Kasumi-1 (cell line): ENCODE measurements around the gene AGT.
"Not testable (repeated sequence)": the region's sequence is repeated elsewhere in the genome, so short reads cannot be mapped to it uniquely, and the experiment has no call there.

Experiments
- DNase-seq, 2 experiments: peaks; one replicate each; lab custom pipeline; 2025; lab: John Stamatoyannopoulos, UW

AGT gene

DNA sequence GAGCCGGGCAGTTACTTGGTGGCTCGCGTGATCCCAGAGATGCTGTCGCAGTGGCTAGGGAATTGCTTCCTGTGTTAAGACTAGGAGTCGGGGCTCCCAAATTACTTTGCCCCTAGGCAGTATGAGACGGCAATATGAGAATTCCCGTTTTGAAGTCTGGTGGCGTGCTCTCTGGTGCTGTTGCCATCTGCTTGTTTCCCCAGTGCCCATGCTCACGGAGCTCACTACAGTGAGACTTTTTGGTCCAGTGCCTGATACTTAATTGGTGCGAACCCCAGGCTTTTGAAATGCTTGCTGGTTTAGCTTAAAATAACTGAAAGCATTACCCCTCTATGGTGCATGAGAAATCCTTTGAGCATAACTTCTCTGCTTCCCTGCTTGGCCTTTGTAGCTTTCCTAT lies 22.3 kb downstream of the AGT start:
- DNase-seq, result no peak

GRCh38 chr1:230690101-230690500 lies 23.8 kb downstream of the AGT start:
- no peak for DNase-seq

DNA sequence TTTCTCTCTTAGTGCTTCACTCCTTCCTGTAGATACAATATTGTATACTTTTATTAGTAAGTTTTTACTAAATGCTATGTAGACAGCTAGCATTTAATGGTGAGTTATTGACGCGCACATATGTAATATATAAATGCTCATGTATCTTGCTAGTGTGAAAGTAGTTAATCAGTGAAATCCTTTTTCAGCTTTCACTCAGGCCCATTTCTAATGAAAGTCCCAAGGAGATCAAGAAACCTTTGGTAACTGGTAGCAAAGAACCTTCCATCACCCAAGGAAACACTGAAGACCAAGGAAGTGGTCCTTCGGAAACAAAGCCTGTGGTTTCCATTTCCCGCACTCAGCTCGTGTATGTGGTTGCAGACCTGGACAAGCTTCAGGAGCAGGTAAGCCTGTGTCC lies 27.2 kb downstream of the AGT start:
- no peak for DNase-seq

DNA sequence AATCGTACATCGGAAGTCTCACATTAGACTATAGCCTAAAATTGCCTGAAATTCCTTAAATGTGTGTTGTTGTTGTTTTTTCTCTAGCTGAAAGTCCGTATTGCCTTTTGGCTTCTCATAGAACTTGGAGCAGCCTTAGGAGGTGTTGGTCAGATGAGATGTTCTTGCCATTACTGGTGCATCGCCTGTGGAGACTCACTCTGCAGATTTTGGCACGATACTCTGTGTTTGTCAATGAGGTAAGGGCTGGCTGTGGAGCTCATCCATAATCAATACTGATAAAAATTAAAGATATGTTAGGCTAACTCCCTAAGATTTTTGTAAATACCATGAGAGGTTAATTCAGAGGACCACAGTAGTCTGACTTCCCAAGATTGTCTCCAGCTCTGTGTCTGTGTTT lies 28.9 kb downstream of the AGT start:
- no peak for DNase-seq

- no peak for DNase-seq
These were observed 29.8 kb downstream of the AGT start for GRCh38 chr1:230684146-230684545.

- no peak for DNase-seq
These were observed 30.9 kb downstream of the AGT start for GRCh38 chr1:230682882-230683610.

- no peak for DNase-seq
These were observed 31.6 kb downstream of the AGT start for GRCh38 chr1:230682274-230682673.

GRCh38 chr1:230681599-230681998 lies 32.3 kb downstream of the AGT start:
- peak; percentile 65 to 72 for DNase-seq

DNA sequence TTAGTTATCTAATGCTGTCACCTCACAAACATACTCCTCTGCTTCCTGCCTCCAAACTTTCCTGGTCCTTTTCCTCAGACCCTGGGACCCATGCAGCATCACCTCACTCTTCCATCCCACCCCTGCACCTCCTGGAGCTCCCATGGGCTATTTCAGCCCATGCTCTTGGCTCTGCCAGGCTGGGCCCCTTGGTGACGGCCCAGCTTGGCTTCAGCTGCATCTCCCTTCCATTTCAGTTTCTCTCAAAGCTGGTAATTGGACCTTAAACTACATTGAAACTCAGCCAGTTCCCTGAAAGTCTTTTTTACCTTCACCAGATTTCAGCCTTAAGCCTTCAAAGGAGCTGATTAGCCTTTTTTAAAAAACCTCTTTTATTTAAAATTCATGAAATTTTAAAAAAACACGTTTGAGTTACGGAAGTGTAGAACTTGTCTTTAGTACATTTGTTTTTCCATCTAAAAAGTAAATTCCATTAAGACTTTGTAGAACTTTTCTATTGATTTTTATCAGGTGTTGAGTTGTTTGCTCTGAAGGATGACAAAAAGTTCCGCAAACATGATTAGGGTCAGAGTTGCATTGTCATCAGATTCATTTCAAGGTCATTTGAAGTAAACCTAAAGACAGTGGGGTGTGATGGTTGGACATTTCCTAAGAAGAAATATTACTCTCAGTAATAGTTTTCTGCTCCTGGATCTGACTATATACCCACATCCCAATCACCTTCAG lies 33.5 kb downstream of the AGT start:
- DNase-seq, result no peak

DNA sequence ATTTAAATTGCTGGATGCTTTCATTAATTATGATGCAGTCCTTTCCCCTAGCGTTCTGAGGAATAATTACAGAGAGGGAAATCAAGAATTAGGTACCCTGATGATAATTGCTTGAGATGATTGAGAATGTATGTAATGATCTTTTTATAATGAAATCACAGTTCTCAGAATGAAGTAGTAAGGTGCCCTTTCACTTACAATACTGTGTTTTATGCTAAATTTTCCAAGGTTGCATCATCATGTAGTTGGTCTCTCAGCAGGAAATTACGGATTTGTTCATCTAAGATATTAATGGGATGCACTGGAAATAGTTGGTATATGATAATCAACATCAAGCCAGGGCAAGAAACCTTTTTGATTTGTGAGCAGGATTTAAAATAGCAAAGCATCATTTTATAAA lies 34.1 kb downstream of the AGT start:
- DNase-seq, result no peak

- no peak for DNase-seq
These were observed 34.7 kb downstream of the AGT start for GRCh38 chr1:230679192-230679591.

- DNase-seq, result no peak
These were observed 36.7 kb downstream of the AGT start for GRCh38 chr1:230677200-230677599.

GRCh38 chr1:230674581-230674980 lies 39.3 kb downstream of the AGT start:
- DNase-seq, result no peak

GRCh38 chr1:230669543-230669942 lies 44.4 kb downstream of the AGT start:
- DNase-seq, result no peak

DNA sequence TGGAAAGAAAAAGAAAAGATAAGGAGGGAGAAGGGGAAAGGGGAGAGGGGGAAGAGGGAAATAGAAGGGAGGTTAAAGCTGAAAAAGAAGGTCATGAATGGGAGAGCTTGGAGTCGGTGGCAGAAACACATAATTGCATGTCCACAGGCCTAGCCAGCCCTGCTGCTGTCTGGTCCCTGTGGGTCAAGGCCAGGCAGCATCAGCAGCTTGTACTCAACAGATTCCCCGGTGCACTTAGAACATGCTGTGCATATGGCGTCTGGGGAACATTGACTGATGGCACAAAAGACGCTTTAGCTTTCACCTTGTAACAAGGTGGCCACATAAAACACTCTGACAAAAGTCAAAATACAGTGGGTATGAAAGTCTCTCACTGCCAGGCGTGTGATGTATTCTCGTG lies 45.7 kb downstream of the AGT start:
- DNase-seq, result no peak

DNA sequence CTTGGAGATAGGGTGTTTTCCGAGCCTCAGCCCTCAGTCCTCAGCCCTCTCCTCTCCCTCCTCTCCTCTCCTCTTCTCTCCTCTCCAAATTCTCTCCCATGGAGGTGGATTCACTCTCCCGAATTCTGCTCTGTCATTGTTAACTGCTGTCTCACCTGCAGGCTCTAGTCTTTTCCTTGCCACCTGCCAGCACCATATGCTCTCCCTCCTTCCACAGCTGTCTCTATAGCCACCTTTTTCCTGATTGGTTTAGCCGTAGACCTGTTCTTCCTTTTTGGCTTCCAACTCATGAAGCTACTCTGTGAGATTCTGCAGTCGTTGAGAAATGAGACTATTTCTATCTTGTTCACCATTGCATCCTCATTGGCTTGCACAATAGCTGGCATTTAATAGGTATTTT lies 51.9 kb downstream of the AGT start:
- no peak for DNase-seq

- DNase-seq, result no peak
These were observed 55.2 kb downstream of the AGT start for GRCh38 chr1:230658691-230659090.

GRCh38 chr1:230658103-230658502 lies 55.8 kb downstream of the AGT start:
- not testable (repeated sequence) for DNase-seq

DNA sequence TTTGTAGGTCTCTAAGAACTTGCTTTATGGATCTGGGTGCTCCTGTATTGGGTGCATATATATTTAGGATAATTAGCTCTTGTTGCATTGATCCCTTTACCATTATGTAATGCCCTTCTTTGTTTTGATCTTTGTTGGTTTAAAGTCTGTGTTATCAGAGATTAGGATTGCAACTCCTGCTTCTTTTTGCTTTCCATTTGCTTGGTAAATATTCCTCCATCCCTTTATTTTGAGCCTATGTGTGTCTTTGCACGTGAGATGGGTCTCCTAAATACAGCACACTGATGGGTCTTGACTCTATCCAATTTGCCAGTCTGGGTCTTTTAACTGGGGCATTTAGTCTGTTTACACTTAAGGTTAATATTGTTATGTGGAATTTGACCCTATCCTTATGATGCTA lies 57.2 kb downstream of the AGT start:
- not testable (repeated sequence) for DNase-seq
